HT1080 (cell line): ENCODE data around the gene SAMD13. TPM values are rescaled to one million over a fixed set of nuclear protein-coding genes. Genes with fewer than 3 reads are reported as not detected.

Source experiments
- DNase-seq: peaks from one replicate; pipeline ENCODE4 v3.0.0-alpha.2; 2015; ENCODE audit warnings: low read depth
- polyA plus RNA-seq, 2 experiments: library from polyadenylated mRNA; depleted of rRNA; stranded (reverse); fragments of >200 nt; gene quantifications; 2 replicates each; pipeline ENCODE4 v1.2.3, GENCODE V29; 2015
- total RNA-seq: library from RNA; depleted of rRNA; stranded (reverse); fragments of >200 nt; shearing (Covaris generic); gene quantifications from 2 replicates; pipeline ENCODE4 v1.2.3, GENCODE V29; 2014; rRNA removed

The SAMD13 gene, protein sequence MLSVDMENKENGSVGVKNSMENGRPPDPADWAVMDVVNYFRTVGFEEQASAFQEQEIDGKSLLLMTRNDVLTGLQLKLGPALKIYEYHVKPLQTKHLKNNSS
- 0.47 and 0.79 TPM in 2 replicates for total RNA-seq
- polyA plus RNA-seq (2015; cell fraction: cytosol; rRNA removed) = 1.2 and 1.4 TPM in 2 replicates
- 0.22 and 1.6 TPM in 2 replicates for polyA plus RNA-seq (2015; cell fraction: nucleus; rRNA removed)

DNA sequence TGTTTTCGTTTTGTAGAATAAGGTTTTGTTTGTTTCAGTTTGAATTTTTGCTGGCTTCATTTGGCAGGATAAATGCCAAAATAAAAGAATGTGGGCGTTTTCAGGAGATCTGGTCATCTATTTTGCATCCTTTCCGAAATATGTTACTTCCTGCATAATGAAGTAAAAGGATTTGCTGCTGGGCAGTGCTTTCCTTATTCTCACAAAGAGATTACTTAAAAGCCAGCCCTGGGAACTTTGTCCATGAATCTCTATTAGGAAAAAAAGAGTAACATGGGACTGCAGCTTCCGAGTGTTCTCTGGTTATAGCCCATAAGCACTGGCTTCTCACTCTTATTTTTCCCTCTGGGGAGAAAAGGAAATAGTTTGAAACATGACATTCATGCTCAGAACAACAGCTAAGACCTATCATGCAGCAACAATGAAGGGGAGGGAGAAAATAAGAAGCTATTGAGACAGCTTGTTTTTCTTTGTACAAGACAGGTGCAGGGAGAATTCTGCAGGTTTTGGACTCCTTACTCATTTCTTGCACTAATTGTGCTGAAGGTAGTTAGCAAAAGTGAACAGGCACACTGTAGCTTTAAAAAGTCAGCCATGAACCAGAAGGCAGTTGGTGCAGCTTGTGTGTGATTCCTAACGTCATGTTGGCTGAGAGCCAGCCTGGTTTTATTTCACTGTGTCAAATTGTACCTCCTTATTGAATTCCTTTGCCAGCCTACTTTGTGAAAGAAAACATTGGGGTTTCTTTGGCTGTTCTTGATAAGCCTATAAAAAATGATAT lies at the start of gene SAMD13:
Gene SAMD13, plus strand, starts transcription at position 705 of the 781 bp plus-strand sequence. CDS start 1,527 bp downstream, outside the sequence.
- DNase-seq = peak; percentile 38

DNA sequence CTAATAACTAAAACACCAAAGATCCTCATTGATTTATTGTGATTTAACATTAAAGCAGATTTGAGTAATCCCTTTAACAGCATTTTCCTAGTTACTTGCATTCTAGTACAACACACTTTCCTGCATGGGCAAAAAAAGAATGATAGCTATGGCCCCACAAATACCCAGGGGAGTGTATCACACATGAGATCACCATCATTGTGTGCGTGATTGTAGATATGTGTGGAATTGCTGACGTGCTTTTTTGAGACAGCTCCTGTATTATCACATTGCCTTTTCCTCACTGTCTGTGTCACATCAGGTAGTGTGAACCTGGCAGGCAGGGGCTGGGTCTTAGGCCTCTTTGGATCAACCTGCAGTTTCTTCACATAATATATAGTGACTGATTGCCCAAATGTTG lies 48.5 kb upstream of the SAMD13 start:
- no peak for DNase-seq

DNA sequence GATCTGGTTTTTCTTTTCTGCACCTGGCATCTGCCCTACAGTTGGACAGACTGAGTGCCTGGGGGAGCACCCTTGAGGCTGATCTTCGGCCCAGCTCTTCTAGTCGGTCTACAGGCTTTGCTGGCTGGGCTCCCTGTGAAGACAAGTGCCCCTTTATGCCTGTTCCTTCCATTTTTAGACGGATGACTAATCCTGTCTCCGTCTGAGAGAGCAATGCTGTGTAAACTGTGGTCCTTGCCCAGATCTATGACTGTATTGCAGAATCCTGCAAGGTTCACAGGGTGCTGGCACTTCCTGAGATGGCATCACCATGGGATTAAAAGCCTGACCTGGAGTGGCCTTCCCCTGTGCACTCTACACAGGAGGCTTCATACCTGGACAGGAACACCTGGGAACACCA lies 47.6 kb upstream of the SAMD13 start:
- DNase-seq = peak; percentile 98

DNA sequence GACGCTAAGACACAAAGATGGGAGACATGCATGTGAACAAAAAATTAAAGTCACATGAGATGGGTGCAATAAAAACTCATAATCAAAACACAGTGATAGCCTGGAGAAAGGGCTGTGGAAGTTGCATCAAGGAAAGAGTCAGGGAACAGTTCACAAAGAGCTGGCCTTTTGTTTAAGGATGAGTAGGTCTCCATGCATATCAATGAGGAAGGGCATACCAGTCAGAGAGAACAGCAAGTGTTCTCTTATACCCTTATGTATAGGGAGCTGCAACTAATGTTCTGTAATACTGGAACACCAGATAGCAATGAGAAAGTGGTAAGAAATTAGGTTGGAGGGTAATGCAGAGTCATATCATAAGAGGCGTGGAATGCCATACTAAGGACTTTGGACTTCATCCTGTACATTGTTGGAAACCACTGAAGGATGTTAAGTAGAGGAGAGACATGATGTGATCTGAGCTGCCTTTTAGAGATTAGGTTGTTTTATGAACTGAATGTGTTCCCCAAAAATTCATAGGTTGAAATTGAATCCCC lies 46.7 kb upstream of the SAMD13 start:
- DNase-seq = no peak

DNA sequence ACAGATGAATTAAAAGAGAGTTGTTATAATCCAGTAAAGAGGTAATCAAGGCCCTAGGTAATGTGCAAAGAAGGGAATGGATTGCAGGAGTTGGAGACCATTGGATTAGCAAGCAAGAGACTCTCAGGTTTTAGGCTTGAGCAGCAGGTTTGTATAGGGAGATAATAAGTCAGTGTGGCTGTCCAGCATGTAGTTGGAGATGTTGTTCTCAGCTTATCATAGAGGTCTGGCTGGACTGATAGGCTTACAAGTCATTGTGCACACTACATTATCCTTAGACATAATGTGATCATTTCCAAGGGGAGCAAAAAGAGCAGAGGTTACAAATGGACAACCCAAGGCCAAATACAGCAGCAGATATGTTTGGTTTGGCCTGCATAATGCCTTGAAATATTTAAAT lies 45.9 kb upstream of the SAMD13 start:
- no peak for DNase-seq

DNA sequence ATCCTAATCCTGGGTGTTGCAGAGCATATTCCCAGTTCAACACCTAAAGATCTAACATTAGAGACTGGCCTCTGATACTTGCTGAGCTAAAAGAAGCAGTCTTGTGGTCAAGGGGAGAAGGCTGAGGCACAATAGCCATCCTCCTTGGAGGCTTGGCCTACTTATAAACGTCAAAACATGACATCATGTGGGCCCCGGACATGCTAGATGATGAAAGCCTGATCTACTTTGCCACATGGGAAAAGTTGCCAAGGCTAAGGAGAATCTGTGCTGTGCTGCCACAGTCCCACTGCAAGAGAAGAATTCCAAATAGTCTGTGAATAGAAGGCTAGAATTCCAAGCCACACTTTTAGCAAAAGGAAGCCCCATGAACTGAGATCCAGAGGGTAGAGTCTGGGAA lies 43.9 kb upstream of the SAMD13 start:
- DNase-seq = no peak

DNA sequence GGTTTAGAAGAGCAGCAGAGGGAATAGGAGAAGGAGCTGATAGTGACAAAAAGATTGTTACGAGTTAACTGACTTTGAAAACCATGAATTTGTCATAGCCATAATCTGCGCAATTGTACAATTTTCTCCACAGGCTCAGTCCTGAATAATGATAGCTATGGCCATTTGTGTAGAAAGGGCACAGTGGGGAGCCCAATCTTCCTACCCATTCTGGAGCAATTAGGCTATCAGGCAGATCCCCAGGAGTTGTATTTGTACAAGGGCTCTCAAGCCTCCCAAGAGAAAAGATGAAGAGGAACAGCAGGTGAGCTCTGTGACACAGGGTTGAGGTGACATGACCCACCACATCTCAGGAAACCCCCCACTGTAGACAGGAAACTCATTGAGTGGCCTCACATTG lies 42.1 kb upstream of the SAMD13 start:
- no peak for DNase-seq

DNA sequence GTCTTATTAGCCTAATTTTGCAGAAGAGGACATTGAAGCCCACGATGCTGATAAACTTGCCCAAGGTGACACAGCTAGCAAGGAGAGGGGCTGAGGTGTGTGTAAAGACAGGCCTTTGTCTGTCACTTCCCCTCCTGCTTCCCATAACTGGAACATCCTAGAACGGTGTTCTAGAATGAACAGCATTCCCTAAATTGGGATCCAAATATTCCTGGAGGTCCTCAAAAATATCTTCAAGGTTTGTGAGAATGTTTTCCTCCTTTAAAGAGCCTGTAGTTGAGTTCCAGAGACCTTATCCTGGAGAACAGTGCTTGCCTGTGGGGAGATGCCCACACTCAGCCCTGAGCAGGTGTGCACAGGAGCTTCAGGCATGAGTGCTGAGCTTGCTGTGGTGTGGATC lies 41.5 kb upstream of the SAMD13 start:
- DNase-seq = no peak

DNA sequence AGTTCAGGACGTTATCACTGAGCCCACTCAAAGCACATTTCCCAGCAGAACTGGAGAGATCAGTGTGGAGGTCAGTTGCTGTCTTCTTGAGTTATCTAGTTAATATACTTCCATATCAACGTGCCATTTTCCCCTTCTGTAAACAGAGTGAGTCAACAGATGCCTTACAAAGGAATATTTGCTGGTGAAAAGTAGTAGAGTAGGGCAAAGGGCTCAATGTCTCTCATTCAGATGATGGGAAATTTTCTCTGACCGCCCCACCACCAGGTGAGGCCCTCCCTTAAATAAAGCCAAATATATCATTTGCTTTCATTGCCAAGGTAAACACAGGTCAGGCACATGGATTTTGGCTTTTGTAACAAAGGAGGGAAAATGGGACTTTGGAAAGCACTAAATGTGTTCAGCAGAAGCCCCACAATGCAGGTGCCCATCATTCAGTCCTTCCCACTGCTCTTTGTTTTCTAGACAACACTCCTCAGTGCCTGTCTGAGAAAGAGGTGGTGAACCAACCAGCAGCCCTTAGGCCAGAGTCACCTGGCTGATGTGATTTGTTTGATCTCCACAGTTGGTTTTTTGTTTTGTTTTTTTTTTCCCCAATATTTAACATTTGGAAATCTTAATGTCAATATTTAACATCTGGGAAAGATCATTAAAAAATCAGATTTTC lies 40.5 kb upstream of the SAMD13 start:
- DNase-seq = no peak

DNA sequence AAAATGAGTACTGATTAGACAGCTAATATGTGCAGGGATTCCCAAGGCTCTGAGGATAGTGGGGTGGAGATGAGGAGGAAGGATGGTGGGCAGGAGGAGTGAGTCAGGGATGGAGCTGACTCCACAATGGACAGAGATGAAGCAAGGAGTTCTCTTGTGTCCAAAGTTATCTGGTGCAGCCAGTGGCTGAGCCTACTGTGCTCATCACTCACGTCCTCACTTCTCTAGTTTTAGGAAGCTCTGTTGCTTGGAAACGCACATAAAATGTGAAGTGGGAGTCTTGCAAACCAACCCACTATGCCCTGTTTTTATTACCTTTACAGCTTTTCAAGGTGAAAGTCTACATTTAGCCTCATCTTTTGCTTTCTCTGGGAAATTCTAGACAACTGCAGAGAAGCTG lies 36.5 kb upstream of the SAMD13 start:
- no peak for DNase-seq

DNA sequence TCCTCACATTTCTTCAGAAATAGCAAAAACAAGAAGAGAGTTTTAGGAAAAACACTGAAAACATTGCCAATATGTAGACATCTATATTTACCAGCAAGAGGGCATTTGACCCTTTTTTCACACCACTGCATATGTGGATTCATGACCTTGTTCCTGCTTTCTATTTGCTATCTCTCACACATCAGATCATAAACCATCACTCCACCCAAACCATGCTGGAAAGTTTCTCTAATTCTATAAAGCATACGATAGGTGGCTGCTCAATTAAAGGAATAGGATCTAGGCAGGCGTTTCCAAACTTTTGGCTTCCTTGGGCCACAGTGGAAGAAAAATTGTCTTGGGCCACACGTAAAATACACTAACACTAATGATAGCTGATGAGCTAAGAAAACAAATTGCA lies 35.6 kb upstream of the SAMD13 start:
- DNase-seq = no peak

DNA sequence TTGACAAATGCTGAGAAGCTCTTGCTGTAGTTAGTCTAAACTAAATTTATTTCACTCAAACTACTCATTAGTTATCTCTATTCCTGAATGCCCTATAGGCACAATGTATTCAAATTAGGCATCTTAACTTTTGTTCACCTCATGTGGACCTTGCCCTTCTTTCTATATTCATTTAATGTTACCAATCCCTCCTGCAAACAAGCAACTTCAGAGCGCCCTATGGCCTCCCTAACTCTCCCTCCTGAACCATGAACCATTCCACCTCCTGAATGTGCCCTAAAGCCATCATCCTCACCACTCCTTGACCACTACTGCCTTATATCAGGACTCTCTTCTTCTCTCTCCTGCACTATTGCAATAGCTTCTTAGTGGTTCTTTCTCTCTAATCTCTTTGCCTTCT lies 34.8 kb upstream of the SAMD13 start:
- no peak for DNase-seq

DNA sequence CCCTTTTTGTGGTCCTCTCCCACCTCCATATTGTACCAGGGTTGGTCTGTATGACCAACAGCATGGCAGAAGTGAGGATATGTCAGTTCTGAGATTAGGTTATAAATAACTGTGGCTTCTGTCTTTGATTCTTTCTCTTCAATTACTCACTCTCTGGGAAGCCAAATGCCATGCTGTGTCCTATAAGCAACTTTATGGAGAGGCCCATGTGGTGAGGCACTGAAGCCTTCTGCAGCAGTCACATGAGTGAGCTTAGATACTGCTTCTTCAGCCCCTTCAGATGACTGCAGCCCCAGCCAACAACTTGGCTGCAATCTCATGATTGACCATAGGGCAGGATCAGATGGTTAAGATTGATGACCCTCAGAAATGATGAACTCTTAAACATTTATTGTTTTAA lies 34.0 kb upstream of the SAMD13 start:
- DNase-seq = peak; percentile 30

DNA sequence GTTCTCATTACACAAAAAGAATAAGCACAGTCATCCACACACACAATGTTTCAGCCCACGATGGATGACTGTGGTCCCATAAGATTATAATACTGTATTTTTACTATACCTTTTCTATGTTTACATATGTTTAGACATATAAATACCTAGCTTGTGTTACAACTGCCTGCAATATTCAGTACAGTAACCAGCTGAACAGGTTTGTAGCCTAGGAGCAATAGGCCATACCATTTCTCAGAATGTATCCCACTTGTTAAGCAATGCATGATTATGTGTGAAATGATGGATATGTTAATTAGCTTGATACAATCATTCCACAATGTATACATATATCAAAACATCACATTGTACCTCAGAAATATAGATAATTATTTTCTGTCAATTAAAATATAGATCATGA lies 33.2 kb upstream of the SAMD13 start:
- DNase-seq = no peak

DNA sequence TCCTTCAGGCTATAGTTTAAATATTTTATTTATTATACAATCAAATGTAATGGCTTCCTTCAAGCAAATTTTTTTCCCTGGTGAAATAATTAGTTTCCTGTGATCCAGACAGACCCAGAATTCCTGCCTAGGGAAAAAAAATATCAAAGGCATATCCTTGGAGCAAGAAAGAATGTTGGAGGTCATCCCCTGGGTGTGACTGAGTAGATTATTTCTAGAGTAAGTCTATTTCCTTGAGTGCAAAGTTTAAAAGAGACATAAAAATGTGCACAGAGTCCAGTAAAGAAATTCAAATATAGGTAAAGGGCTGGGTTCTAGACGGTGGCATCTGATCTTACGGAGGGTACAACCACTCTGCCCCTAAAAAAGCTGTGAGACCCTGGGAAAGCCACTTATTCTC lies 32.2 kb upstream of the SAMD13 start:
- DNase-seq = no peak

DNA sequence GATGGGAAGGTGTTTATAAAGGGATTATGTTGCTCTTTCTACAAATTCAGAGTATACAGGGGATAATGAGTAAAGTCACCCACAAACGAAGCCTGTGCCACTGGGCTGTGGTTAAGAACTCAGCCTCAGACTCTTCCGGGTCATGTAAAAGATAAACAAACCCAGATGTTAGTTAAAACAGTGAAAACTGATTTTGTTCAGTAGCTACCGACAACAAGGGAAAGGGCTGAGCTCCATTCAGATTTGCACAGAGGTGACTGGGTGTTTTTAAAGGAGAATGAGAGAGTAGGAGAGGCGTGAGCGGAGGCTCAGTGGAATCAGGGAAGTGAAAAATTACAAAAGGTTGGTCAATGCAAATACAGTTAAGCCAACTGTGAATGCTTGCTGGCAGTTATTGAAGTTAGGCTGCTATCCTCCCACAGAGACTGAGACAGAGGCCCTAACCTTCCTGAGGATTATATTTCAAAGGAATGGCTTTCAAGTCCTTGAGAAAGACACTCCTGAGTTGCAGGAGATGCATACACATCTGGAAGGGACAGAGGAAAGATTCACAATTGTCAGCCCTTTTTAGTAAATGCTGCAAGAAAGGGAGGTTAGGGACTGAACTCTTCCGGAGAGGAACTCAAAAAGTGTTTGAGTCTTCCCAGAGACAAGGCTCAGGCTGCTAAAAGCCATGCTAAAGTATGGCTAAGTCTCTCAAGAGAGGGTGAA lies 29.9 kb upstream of the SAMD13 start:
- peak; percentile 61 for DNase-seq

DNA sequence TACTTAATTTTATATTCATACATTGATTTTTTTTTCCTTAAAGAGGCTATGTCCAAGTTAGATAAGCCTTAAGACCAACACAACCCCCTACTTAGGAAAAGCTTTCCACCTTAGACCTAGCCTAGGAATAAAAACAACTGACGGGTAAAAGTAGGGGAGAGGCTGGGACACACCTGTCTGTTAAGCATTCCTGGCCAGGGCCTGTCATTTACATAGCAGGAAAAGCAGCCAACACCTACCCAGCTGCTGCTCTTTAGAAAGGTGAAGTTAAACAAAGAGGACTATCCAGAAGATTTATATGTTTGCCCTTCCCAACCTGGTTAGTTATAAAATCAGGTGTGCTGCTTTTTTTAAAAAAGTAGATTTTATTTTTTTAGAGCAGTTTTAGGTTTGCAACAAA lies 29.1 kb upstream of the SAMD13 start:
- no peak for DNase-seq

DNA sequence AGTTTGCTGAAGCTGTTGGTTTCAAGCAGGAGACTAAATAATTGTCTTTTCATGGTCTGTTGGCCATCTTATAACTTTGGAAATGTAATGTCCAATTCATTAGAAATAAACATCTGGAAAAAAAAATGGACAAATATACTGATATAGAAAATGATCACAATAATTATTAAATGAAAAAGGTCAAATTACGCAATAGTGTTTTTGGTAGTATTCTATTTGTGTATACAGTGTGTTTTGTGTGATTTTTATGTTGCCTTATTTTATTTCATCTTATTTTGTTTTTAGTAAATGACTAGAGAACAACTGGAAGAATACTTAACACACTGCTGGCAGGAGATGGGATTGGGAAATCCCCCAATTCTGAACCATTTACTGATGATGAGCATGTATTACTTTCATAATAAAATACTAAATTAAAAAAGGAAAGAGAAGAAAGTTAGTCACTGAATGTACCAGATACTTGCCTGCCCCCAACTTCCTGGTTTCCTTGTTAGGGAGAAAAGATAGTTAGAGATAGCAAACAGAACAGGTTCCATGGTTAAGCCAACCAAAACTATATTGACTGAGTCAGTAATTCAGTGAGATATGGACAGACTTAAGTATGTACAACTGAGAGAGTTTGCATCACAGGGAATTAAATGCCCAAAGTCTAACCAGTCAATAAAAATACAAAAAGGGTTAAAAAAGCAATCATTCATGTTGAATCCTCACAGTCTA lies 24.0 kb upstream of the SAMD13 start:
- no peak for DNase-seq

DNA sequence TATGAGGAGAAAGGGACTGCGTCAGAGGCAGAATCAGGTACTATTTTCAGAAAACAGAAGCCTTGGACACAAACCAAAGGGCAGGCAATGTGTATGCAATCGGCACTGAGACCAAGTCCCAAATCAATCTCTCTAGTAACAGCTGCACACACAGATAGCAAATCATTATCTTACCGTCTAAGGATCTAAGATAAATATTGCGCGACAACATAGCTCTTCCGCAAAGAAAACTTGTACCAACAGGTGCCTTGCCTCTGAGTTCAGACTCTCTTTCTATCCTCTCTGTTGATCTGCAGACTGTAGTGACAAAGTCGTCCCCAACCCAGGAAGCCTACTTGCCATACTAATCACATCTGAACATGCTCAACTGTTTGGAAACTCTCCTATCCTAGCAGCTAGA lies 22.6 kb upstream of the SAMD13 start:
- DNase-seq = no peak

DNA sequence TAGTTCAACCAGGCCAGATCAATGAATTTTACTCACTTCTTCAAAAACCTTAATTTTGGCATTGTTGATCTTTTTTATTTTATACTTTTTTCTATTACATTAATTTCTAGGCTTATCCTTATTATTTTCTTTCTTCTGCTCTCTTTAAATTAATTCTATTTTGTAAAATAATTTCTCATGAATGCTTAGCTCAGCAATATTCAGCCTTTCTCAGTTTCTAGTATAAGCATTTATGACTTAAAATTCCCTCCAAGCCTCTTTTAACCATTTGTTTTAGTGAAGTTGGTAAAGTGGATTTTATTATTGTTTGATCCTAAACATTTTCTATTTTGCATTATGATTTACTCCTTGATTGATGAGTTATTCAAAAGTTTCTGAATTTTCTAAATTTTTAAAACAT lies 20.6 kb upstream of the SAMD13 start:
- DNase-seq = no peak

DNA sequence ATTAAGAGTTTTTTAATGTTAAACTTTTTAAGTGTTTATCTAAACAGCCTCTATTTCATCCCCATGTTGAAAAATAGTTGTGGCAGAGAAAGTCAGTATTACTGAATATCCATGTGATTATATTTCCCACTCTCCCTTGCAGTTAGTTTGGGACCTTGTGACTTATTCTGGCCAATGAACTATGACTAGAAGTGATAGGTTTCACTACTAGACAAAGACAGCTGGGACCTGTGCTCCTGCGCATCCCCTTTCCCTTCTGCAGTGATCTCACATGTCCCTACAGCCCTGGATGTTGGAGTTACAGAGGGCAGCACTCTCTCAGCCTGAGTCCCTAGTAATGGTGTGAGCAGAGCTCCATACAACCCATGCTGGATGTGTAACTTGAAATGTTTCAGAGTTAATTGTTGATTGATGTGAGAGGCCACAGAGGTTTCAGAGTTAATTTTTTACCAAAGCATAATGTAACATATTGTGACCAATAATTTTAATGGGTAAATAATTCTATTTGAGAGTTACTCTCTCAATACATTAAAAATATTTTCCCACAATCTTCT lies 18.7 kb upstream of the SAMD13 start:
- no peak for DNase-seq
